RWPE2 (cell line): Measurements from ENCODE around the gene SMG6.

Source experiments
- ATAC-seq: fragments of 200-7000 bp; cut with Tn5 transposase; 3 replicates; pipeline ENCODE4 v1.9.1; 2021; ENCODE audit warnings: low read depth
- DNase-seq: peaks from one replicate; pipeline ENCODE4 v3.0.0-alpha.2; 2020; ENCODE audit warnings: low spot score
- H3K27ac ChIP-seq: fragments of 450-650 bp; 2 replicates; pipeline ENCODE4 v1.5.1; 2017; ENCODE audit warnings: mild to moderate bottlenecking; ENCODE audit not compliant: poor library complexity, severe bottlenecking
- H3K27me3 ChIP-seq: fragments of 250-450 bp; sonication (Bioruptor Pico); 2 replicates; pipeline ENCODE4 v1.5.1; 2021; ENCODE audit warnings: mild to moderate bottlenecking, moderate library complexity; ENCODE audit not compliant: insufficient read depth, poor library complexity, severe bottlenecking
- H3K36me3 ChIP-seq: fragments of 250-450 bp; sonication (Bioruptor Pico); 2 replicates; pipeline ENCODE4 v1.5.1; 2020; ENCODE audit warnings: low read depth, mild to moderate bottlenecking, moderate library complexity
- H3K4me1 ChIP-seq: fragments of 250-450 bp; sonication (Bioruptor Pico); 2 replicates; pipeline ENCODE4 v1.5.1; 2021; ENCODE audit warnings: mild to moderate bottlenecking, moderate library complexity; ENCODE audit not compliant: insufficient read depth, poor library complexity, severe bottlenecking
- H3K4me3 ChIP-seq: fragments of 250-450 bp; sonication (Bioruptor Pico); 2 replicates; pipeline ENCODE4 v1.5.1; 2021; ENCODE audit warnings: mild to moderate bottlenecking, moderate library complexity; ENCODE audit not compliant: severe bottlenecking
- H3K9me3 ChIP-seq: fragments of 250-450 bp; sonication (Bioruptor Pico); 2 replicates; pipeline ENCODE4 v1.5.1; 2021; ENCODE audit warnings: mild to moderate bottlenecking, moderate library complexity; ENCODE audit not compliant: severe bottlenecking
- CTCF ChIP-seq: fragments of 450-650 bp; IDR thresholded peaks from one replicate; pipeline ENCODE4 v1.5.1; 2017; ENCODE audit warnings: mild to moderate bottlenecking, moderate library complexity; ENCODE audit not compliant: poor library complexity, severe bottlenecking

The SMG6 gene

GRCh38 chr17:2282297-2282873 lies 21.2 kb downstream of the SMG6 start:
- ATAC-seq (peak; percentile 54; the same call in 2 of the 3 replicates), DNase-seq (no peak)
- Histone ChIP-seq H3K9me3 (no peaks in the 10 kb centered on the region), H3K4me1 (no peaks in the 10 kb centered on the region), H3K4me3 (no peak overlapping the region), H3K27ac (no peak overlapping the region), H3K36me3 (peaks cover 84% of the 10 kb centered on the region), H3K27me3 (no peaks in the 10 kb centered on the region)
- peak; percentile 76 for TF ChIP-seq CTCF

GRCh38 chr17:2279707-2280106 lies 23.9 kb downstream of the SMG6 start:
- no peak for ATAC-seq
- Histone ChIP-seq H3K4me1 (no peaks in the 10 kb centered on the region), H3K9me3 (no peaks in the 10 kb centered on the region), H3K4me3 (no peak overlapping the region), H3K27ac (no peak overlapping the region), H3K27me3 (no peaks in the 10 kb centered on the region), H3K36me3 (peaks cover 70% of the 10 kb centered on the region)
- DNase-seq: no peak
- no peak for TF ChIP-seq CTCF

- H3K27me3 ChIP-seq: no peaks in the 10 kb centered on the region
- no peaks in the 10 kb centered on the region for H3K9me3 ChIP-seq
- H3K36me3 ChIP-seq: peaks cover 54% of the 10 kb centered on the region
- H3K4me1 ChIP-seq: no peaks in the 10 kb centered on the region
- no peak overlapping the region for H3K27ac ChIP-seq
- DNase-seq (no peak), ATAC-seq (no peak)
- TF ChIP-seq CTCF: no peak
- H3K4me3 ChIP-seq: no peak overlapping the region
Observed at GRCh38 chr17:2277429-2278170, 26.0 kb downstream of the SMG6 start.

GRCh38 chr17:2275722-2276121 lies 27.9 kb downstream of the SMG6 start:
- TF ChIP-seq CTCF: no peak
- no peaks in the 10 kb centered on the region for H3K9me3 ChIP-seq
- no peaks in the 10 kb centered on the region for H3K4me1 ChIP-seq
- no peak overlapping the region for H3K27ac ChIP-seq
- ATAC-seq: no peak
- no peak for DNase-seq
- no peak overlapping the region for H3K4me3 ChIP-seq
- H3K36me3 ChIP-seq: peaks cover 37% of the 10 kb centered on the region; the same call in 1 of the 2 replicates
- H3K27me3 ChIP-seq: no peaks in the 10 kb centered on the region

- H3K4me3 ChIP-seq: no peak overlapping the region
- no peaks in the 10 kb centered on the region for H3K27me3 ChIP-seq
- H3K4me1 ChIP-seq: no peaks in the 10 kb centered on the region
- TF ChIP-seq CTCF: no peak
- H3K36me3 ChIP-seq: peaks cover 27% of the 10 kb centered on the region; the same call in 1 of the 2 replicates
- ATAC-seq (no peak), DNase-seq (no peak)
- no peaks in the 10 kb centered on the region for H3K9me3 ChIP-seq
- no peak overlapping the region for H3K27ac ChIP-seq
Observed at GRCh38 chr17:2274414-2274813, 29.2 kb downstream of the SMG6 start.
